Measurements from ENCODE around the gene ZNF518B.

The ZNF518B gene, protein sequence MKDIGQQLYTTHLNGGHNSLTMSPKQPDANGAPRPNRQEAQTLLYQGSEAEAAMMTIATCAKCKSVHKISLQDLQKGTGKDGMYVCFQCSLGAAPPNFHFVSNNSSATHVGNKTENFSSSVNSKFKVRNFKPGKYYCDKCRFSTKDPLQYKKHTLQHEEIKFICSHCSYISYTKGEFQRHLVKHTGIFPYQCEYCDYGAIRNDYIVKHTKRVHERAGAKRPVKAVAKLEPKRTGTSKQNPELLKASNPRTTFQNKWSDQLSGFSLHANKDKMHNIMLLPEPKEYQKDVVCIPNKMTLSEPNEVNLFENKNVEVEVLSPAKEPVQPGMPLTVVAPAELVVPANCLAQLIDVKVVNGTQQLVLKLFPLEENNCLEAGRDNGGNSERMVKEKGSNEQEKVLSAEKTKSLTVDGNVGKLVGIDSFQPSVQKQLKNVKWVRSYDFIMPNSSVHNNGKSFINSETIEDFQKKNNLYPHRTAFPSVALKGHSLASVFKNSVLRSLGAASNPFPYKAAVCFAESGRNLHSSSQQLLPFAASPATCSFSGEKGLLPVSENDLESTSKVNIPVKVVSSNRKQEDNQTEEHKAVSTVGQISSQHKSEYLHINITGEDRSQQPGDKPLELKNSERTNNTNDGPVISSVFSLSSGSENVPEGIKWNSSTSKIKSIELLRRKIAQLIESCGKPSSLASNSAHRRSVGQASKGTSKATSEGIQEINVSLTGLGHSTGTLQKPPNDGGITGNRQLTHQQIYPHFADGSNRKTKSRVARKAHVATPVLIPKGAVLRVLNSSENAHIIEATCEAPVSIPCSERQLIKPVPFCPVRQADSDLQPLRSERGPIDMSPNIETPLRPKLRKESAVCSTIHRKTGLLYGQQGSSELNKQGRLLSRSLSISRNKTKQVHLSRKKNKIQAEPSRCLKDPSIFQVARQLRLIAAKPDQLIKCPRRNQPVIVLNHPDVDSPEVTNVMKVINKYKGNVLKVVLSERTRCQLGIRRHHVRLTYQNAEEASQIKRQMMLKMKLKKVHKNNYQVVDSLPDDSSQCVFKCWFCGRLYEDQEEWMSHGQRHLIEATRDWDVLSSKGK

DNA sequence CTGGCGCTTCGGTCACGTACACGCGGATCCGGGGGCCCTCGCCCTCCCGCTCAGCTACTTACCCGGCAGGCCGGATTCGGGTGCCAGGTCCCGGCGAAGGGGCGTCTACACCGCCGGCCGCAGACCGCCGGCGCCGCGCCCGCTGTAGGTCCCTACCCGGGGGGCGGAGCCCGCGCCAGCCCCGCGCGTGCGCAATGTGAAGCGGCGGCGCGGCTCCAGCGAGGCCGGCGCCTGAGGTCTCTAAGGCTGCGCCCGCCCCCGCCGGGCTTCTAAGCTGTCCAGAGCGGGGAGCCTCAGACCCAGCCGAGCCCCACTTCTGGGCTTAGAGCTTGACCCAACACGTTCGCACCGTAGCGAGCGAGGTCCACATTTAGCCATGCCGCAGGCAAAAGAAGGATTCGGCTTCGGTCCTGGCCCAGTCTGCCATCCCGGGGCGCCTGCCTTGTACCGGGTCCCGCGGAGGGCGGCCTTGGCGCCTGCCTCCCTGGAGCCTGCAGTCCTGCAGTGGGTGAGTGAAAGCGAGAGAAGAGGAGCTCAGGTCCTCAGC is at the start of gene ZNF518B:
TSS of gene ZNF518B (minus strand) at position 172 of the 547 bp plus-strand sequence. CDS start 11,098 bp downstream, outside the sequence.
- DNase-seq: peak; percentile 83 to 86

DNA sequence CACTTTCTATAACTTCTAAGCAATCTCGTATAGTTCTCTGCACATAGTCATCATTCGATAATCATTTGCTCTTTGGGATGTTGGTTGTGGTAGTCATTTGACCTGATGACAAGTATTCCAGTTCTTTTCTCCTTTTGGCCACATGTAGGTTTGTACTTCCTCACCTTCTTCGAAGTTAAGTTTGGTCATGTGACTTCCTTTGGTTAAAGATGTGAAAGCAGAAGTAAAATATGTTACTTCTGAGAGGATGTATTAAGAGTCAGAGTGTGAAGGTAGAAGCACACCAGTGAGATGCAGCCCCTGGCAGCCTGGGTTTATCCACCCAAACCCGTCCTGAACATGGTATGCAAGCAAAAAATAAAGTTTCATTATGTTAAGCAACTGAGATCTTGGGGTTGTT is 48.9 kb upstream of the ZNF518B start:
- no peak for DNase-seq

DNA sequence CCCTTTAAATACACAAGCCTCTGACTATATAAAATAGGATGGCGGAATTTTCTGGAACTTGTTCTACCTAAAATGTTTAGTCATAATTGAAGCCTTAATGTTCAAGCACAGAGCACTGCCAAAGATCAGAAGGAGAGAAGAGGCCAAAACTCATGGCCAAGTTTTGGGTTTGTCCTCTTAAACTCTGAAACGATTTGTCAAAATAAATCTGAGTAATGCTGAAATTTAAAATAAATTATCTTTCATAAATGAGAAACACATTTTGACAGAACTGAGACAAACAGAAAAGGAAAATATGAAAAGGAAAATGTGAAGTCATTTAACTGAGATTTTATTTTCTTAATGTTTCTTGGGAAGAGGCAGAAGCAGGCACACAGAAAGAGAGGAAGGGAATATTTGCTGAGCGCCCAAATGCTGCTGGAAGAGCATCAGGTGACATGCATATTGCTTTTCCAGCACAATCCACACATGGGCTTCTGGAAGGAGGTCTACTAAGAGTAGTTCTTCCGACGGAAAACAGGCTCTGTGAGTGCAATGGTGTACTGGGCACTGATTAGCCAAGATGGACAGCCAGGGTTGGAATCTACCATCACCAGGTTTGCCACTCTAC is 47.4 kb upstream of the ZNF518B start:
- no peak for DNase-seq

DNA sequence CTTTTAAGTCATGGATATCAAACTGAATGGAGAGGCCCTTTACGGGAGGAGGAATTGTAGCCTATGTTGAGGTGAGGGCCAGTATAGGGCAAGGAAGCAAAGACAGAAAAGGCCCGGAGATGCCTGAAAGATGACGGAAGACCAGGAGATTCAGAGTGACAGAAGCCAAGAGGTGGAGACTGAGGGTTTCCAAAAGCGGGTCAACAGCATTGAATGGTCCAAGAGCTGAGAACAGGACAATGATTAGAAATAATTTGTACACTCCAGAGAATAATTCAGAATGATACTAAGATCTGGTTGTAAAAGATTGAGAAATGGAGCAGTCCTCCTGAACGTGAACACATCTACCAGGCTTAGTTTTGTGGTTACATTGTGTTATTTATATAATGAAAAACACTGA is 45.5 kb upstream of the ZNF518B start:
- no peak for DNase-seq

DNA sequence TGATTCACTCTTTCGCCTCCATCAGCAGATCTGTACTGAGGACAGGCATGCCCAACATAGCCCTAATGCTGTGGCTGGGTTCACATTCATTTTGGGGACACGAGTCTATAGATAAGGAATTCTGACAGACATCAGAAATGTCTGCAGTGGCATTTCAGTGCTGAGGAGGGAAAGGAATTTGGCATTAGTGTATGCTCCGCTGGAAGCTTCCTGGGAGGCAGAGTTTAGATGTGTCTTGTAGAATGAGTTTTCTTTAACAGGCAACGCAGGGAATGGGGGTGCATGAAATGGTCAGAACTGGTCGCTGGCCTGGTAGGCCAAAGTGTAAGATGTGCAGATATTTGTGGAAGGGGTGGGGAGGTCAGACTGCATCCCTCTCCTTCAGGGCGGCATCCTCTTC is 43.5 kb upstream of the ZNF518B start:
- DNase-seq: no peak

DNA sequence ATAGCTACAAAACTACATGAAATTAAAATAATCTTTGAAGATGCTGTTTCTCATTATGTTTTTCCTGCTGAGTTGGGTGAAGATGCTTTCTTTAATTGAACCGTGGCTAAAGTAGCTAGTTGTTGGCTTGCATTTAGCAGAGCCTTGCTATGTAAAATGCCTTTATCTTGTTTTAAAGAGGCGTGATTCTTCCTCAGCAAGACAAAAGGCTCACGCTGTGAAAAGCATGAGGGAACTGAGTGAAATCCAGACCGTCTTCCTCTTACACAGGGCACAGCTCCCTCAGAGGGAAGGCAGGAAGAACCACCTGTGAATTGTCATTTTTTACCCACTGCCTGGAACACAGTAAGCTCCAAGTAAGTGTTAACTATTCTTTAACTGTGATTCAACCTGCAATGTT is 39.0 kb upstream of the ZNF518B start:
- DNase-seq: no peak

DNA sequence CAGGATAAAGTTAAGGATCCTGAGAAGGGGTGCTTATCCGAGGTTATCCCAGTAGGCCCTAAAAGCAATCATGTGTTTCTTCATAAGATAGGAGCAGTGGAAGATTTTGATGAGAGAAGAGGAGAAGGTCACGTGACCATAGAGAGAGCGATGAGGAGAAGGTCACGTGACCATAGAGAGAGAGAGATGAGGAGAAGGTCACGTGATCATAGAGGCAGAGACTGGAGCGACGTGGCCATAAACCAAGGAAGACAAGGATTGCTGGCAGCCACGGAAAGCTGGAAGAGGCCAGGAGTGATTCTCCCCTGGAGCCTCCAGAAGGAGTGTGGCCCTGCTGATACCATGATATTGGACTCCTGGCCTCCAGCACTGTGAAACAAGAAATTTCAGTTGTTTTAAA is 38.4 kb upstream of the ZNF518B start:
- no peak for DNase-seq

DNA sequence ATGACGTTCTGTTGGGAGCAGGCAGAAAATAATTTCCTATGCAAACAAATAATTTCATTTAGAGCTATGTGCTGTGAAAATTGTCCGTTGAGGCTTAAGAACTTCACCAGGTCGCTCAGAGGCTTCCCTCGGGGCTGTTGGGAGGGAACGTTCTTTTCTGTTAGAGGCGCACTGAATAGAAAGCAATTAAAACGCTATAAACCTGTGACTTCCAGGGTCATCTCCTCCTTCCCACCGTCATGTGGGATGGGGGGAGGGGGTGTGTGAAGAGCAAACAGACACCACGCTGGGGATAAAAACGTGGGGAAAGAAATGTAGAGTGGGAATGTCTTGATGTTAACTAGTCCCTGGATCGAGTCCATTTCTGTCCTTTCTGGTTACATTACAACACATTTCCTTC is 35.2 kb upstream of the ZNF518B start:
- no peak for DNase-seq

DNA sequence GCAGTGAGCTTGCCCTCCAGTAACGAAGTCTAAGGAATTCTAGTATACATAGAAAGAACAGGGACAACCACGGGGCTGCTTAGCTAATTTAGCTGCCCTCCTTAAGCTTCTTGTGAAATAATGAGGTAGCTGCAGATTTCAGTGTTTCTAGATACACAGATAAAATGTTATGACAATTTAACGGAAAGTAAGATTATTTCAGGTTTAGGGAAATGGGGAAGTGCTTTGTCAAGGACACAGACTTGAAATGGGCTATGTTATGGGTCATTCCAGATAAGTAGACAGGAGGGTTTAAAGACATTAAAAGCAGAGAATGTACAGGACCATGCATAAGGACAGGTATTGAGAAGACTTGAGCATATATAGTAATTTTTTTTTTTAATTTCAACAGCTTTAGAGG is 34.2 kb upstream of the ZNF518B start:
- DNase-seq: no peak

DNA sequence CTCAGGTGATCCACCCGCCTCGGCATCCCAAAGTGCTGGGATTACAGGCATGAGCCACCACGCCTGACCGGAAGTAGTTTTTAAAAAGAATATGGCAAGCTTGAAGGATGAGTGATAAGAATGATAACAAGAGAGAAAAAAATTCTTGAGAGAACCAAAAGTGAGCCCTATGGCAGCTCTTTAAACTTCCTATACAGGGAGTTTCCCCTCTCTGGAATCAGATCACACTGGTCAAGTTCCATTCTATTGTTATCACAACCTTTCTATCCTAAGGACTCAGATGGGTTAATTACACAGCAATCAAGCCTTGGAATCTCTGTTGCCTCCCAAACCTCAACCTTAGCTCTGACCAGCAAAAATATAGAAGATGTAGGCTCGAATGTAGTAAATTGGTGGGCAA is 33.8 kb upstream of the ZNF518B start:
- no peak for DNase-seq

DNA sequence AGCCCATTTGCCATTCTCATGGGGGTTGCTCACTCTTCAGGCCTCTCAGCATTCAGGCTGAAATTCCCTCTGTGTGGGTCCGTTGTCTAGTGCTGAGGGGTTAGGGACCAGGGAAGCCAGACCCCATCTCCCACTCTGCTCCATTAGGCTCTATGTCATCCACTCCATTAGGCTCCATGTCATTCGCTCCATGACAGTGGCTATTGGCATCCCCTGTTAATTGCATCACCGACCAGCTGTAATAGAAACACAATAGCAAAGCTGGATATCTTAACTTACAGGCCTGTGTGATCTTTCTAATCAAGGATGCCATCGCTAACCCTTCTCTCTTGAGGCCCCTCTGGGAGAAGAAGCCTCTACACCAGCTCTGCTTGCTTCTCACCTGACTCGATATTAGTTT is 25.7 kb upstream of the ZNF518B start:
- no peak for DNase-seq

DNA sequence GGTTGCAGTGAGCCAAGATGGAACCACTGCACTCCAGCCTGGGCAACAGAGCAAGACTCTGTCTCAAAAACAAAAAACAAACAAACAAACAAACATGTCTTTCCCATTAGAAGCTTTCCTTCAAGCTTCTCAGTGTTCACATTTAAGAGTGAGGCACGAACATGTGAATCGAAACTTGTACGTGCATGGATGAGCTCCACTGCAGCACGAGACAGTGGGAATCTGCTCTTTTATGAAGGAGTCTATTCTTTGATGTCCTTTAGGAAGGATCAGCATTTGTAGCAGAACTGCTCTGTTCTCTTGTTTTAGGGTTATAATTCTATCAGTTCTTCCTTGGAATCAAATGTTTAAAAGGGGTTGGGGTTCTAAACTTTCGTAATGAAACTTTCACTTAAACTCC is 23.4 kb upstream of the ZNF518B start:
- DNase-seq: no peak

DNA sequence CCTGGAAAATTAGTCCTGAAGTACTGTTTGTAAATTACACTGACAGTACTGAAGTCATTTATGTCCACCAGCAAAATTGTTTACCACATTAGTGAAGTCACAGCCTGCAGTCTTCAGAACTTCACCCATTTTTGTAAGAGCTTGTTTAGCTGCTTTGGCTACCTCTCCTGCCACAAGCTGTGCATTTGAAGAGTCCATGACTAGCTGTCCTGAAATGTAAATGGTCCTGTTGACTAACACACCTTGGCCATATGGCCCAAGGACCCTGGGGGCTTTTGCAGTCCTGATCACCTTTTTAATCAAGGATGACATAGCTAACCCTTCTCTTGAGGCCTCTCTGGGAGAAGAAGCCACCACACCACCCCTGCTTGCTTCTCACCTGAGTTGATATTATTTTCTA is 21.4 kb upstream of the ZNF518B start:
- no peak for DNase-seq

DNA sequence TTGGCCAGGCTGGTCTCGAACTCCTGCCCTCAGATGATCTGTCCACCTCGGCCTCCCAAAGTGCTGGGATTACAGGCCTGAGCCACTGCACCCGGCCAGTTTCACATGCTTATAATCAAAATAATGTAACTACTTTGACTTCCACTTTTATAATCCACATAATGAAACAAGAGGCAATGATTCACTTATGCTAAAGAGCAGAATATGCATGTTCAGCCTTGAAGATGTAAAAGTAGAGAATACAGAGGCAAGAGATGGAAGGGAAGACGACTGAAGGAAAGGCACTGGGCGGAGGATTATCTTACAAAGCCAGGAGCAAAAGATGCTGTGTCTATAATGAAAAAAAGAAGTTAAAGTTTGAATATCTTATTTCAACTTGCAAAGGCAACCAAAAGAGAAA is 13.3 kb upstream of the ZNF518B start:
- DNase-seq: no peak

DNA sequence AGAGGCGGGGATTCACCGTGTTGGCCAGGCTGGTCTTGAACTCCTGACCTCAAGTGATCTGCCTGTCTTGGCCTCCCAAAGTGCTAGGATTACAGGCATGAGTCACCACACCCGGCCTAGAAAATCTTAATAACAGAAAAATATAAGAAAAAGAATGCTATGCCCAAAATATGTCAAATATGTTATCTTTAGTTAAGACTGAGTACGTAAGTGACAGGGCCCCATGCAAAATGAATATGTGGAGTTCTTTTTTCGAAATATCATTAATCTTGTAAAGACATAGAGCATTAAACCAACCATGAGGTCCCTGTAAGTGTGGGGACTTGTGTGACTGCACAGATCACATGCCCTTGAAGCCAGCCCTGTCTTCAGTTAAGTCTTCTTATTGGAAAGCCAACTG is 8.9 kb upstream of the ZNF518B start:
- no peak for DNase-seq

DNA sequence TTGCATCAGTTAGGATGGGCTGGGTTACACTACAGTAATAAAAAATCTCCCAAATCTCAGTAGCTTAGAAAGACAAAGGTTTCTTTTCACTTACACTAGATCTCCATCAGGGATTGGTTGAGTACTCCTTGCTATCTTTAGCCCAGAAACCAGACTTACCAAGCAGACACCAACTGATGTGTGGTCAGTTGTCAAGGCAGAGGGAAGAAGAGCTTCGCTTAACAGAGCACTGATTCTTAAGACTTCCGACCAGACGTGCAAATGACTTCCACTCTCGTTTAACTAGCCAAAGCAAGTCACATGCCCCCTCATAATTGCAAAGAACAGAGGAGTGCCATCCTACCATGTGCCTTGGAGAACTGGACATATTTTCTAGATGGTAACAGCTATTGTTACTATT is 5.7 kb upstream of the ZNF518B start:
- DNase-seq: no peak

DNA sequence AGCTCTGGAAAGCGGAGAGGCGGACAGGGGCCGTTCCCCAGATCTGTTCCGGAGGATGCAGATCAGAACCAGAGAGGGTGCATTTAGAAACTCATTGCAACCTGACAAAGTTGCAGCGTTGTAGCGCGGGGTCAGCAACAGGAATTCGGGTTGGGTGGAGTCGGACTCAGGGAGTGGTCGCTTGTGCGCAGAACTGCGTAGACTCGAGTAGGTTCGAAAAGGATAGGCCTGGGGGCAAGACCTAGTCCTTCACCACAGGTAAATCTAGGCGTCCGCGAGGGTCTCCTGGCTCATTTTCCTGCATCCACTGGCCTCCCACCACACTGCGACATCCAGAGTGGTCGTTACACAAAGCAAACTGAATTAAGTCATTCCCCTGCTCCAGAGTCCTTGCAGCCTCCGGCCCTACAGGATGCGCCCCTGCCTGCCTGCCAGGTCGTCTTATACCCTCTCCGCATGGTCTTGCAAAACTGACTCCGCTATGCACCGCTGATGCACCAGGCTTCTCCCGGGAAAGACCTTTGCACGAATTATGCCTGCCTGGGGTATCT is 4.7 kb upstream of the ZNF518B start:
- no peak for DNase-seq

DNA sequence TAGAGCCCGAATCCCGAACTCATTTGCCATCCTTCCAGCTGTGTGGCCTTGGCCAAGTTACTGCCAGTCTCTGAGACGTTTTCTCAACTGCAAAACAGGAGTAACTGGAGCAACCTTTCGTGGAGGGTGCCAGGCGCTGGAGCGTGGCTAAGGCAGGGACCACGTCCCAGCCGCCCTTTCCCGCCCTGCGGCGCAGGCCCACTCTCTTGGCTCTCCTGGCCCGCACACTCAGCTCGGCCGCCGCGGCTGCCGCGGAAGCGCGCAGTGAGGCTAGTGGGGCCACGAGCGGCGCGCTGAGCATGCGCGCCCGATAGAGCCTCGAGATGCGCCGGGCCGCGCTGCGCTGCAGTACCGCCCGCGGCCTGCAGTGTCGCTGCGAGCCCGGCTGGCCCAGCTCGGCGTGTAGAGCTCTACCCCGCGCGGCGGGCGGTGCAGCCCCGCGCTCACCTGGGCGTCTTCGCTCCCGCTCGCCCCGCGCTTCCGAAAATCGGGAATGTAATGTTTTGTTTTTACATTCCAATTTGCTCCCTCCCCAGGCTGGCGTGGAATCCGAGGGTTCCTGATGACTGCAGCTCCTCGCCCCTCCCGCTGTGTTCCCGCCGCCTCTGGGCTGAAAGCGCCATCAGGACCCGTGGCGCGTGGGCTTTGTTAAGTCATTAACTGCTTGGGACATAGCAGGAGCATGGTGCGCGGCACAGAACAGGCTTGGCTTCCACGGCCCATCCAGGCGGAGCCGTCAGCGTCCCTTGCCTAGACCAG is 4.0 kb upstream of the ZNF518B start:
- peak; percentile 79 to 86 for DNase-seq

DNA sequence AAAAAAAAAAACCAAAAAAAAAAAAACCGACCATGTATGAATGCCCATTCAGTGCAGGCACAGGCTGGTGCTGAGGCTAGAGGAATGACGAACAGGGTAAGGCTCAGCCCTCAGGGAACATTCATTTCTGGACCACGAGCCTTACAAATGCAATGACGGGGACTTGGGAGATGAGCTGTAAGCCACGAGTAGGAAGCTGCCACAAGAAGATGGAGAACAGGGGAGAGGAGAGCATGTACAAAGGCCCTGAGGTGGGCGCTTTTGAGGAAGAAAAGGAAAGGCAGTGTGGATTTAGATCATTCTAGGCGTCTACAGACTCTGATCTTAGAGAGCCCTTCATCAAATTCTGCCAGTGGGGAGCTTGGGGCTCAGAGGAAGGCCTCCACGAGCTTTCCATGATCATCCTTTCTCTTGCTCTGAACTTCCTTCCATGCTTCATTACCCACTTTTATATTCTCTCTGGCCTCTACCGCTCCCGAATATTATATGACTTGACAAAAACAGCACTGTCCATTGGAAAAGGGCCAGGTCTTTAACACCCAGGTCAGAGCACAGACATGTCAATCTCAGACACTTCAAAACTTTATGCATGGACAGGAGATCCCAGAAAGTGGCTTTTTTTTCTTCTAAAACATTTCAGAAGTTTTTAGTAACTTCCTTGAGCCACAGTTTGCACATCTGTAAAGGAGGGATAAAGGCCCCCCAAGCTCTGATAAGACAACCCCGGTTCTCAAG is 3.3 kb upstream of the ZNF518B start:
- peak; percentile 58 to 65 for DNase-seq

DNA sequence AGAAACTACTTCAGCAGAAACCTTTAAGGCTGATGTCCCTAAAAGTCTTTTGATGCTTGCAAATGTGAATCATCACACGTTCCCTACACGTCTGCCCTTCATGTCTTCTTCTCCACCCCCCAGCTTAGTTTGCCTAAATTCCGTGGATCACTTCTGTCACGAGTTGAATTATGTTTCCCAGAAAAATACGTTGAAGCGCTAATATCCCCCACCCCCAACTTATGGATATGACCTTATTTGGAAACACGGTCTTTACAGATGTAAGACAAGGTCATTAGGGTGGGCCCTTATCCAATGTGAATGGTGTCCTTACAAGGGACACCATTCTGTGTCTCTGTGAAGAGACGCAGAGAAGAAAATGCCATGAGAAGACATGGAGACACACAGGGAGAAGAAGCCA is 2.1 kb upstream of the ZNF518B start:
- DNase-seq: no peak

DNA sequence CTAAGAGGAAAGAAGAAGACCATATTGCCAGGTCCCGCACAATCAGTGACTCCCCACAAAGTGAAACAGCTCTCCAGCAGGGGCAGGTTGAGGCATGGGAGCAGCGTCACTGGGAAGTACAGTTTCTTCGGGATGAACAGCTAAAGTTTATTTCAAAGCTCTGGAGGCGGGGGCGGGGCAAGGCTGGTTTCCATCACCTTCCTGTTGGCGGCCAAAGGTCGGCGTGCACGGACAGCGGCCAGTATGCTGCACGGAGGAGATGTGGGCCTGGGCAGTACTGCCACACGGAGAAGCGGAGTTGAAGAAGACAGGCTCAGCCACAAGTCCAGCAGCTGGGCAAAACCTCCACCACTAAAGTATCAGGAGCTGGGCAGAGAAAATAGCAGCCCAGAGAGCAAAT is 951 bp upstream of the ZNF518B start:
- DNase-seq: no peak

Measured in activated T-cell treated with anti-CD3 and anti-CD28 coated beads, Interleukin-2, amount 50 U/mL, for 48 hours (primary cell).